Left colon (tissue), 2 donors: ENCODE results near the gene LKAAEAR1. TPM values are rescaled to one million over a fixed set of nuclear protein-coding genes. Genes with fewer than 3 reads are reported as not detected.
"Not testable (repeated sequence)": the region's sequence is repeated elsewhere in the genome, so short reads cannot be mapped to it uniquely, and the experiment has no call there.

ENCODE experiments used
- ATAC-seq: fragments of 200-7000 bp; cut with Tn5 transposase; one replicate; pipeline ENCODE4 v1.9.1; 2020; ENCODE audit warnings: mild to moderate bottlenecking, moderate library complexity
- DNase-seq, 2 donors: peaks; one replicate each; pipeline ENCODE4 v3.0.0-alpha.2; 2020
- intact Hi-C, 2 donors: fragments of 100-400 bp; cut with DNase I in 1 of 2; cut with micrococcal nuclease in 1 of 2; formaldehyde crosslinking; loops; one replicate each; pipeline versions ENCODE4 v1.11.2 to v1.14.0; 2022; cut with DNase I, micrococcal nuclease
- long read RNA-seq: library from polyadenylated mRNA; unstranded; transcript quantifications from one replicate; pipeline ENCODE4 v2.0.0, GENCODE V29; 2021
- total RNA-seq, 2 donors: library from RNA; stranded (reverse); fragmentation: NEBNext Ultra II Directional; extraction: Animal tissue kit (Norgen Biotek cat#: 25700); gene quantifications; one replicate each; pipeline ENCODE4 v1.2.1, GENCODE V29; 2021
- donor health status: DM: no; HTN: no; CAD: no.
- donor health status: DM: yes; HTN: yes; CAD: no.

The LKAAEAR1 gene
- not detected for total RNA-seq
- long read RNA-seq: 0 reads

GRCh38 chr20:64083804-64084684, at the start of gene LKAAEAR1:
Gene LKAAEAR1 (minus strand): TSS chr20:64084398. CDS start chr20:64084219, 179 bp downstream.
- no peak for ATAC-seq
- DNase-seq: no peak
- intact Hi-C loops: no loop called here

GRCh38 chr20:64131406-64131805, 47.2 kb upstream of the LKAAEAR1 start:
- ATAC-seq (peak; percentile 81), DNase-seq (peak in 1 of 2 donors; percentile 32)
- intact Hi-C loops: no loop called here

- no peak for DNase-seq
- ATAC-seq: no peak
- intact Hi-C loops: no loop called here
Measured at GRCh38 chr20:64130876-64131275, 46.7 kb upstream of the LKAAEAR1 start.

- ATAC-seq (no peak), DNase-seq (no peak)
- intact Hi-C loops: no loop called here
Measured at GRCh38 chr20:64130271-64130670, 46.1 kb upstream of the LKAAEAR1 start.

- ATAC-seq (no peak), DNase-seq (no peak)
- intact Hi-C loops: no loop called here
Measured at GRCh38 chr20:64129146-64129782, 45.1 kb upstream of the LKAAEAR1 start.

GRCh38 chr20:64123517-64123916, 39.3 kb upstream of the LKAAEAR1 start:
- intact Hi-C loops, DNase-seq, ATAC-seq: not testable (repeated sequence)

- ATAC-seq, intact Hi-C loops, DNase-seq: not testable (repeated sequence)
Measured at GRCh38 chr20:64122927-64123326, 38.7 kb upstream of the LKAAEAR1 start.

- no peak for DNase-seq
- intact Hi-C loops: no loop called here
- ATAC-seq: no peak
Measured at GRCh38 chr20:64121586-64121985, 37.4 kb upstream of the LKAAEAR1 start.

GRCh38 chr20:64119681-64120341, 35.6 kb upstream of the LKAAEAR1 start:
- ATAC-seq (peak; percentile 16), DNase-seq (peak in 1 of 2 donors; percentile 14)
- intact Hi-C loops: no loop called here

- no peak for ATAC-seq
- DNase-seq: no peak
- intact Hi-C loops: no loop called here
Measured at GRCh38 chr20:64119301-64119680, 35.1 kb upstream of the LKAAEAR1 start.

GRCh38 chr20:64117432-64117777, 33.2 kb upstream of the LKAAEAR1 start:
- DNase-seq, ATAC-seq, intact Hi-C loops: not testable (repeated sequence)

- intact Hi-C loops: no loop called here
- DNase-seq (peak in 1 of 2 donors; percentile 17), ATAC-seq (no peak)
Measured at GRCh38 chr20:64116541-64117431, 32.6 kb upstream of the LKAAEAR1 start.

GRCh38 chr20:64116016-64116415, 31.8 kb upstream of the LKAAEAR1 start:
- intact Hi-C loops: no loop called here
- ATAC-seq (no peak), DNase-seq (no peak)

- DNase-seq (peak in 1 of 2 donors; percentile 16), ATAC-seq (no peak)
- intact Hi-C loops: no loop called here
Measured at GRCh38 chr20:64115171-64115911, 31.1 kb upstream of the LKAAEAR1 start.

GRCh38 chr20:64114356-64114971, 30.3 kb upstream of the LKAAEAR1 start:
- ATAC-seq (no peak), DNase-seq (peak in 1 of 2 donors; percentile 14)
- intact Hi-C loops: no loop called here

GRCh38 chr20:64113796-64114355, 29.7 kb upstream of the LKAAEAR1 start:
- intact Hi-C loops: no loop called here
- peak in 1 of 2 donors; percentile 10 for DNase-seq
- no peak for ATAC-seq

- no peak for ATAC-seq
- intact Hi-C loops: no loop called here
- DNase-seq: no peak
Measured at GRCh38 chr20:64113444-64113775, 29.2 kb upstream of the LKAAEAR1 start.
